Keratinocyte (primary cell): ENCODE data around the gene SPATA16. TPM values are rescaled to one million over a fixed set of nuclear protein-coding genes. Genes with fewer than 3 reads are reported as not detected.

Experiments
- DNase-seq: peaks from one replicate; pipeline ENCODE4 v3.0.0-alpha.2; 2011; ENCODE audit warnings: low read depth, missing footprints, low spot score
- FAIRE-seq: peaks from 2 replicates; lab custom pipeline; 2011; peaks lifted over from hg19 to GRCh38; lab: Jason Lieb, UNC
- H2AFZ ChIP-seq: 2 replicates; pipeline ENCODE4 v1.6.0; 2012; ENCODE audit warnings: low read length, control low read depth, inconsistent platforms; ENCODE audit not compliant: control insufficient read depth
- H3K27ac ChIP-seq: 2 replicates; pipeline ENCODE4 v1.5.1; 2011; ENCODE audit warnings: low read length; ENCODE audit not compliant: control insufficient read depth, insufficient read depth
- H3K27me3 ChIP-seq: 3 replicates; pipeline ENCODE4 v1.6.0; 2011; ENCODE audit warnings: low read length; ENCODE audit not compliant: control insufficient read depth, insufficient read depth; ENCODE audit errors: extremely low read depth
- H3K36me3 ChIP-seq, 2 experiments: 2 replicates in 1 of 2; 3 replicates in 1 of 2; pipeline ENCODE4 v1.5.1; 2011; ENCODE audit warnings: low read length in 2 of 2, mild to moderate bottlenecking in 1 of 2; ENCODE audit not compliant: control insufficient read depth in 2 of 2, insufficient read depth in 2 of 2; ENCODE audit errors: extremely low read depth in 1 of 2
- H3K4me1 ChIP-seq: 3 replicates; pipeline ENCODE4 v1.5.1; 2011; ENCODE audit warnings: low read length; ENCODE audit not compliant: control insufficient read depth, insufficient read depth; ENCODE audit errors: extremely low read depth
- H3K4me2 ChIP-seq: 3 replicates; pipeline ENCODE4 v1.6.0; 2011; ENCODE audit warnings: low read depth, low read length; ENCODE audit not compliant: control insufficient read depth, insufficient read depth; ENCODE audit errors: extremely low read depth
- H3K4me3 ChIP-seq, 3 experiments: fragments of 200-600 bp in 1 of 3; sonication (generic) in 1 of 3; 2 replicates in 2 of 3; 3 replicates in 1 of 3; pipeline ENCODE4 v1.5.1; 2011 to 2016; ENCODE audit warnings: low read length in 3 of 3, mild to moderate bottlenecking in 3 of 3, control low read depth in 2 of 3, inconsistent platforms in 1 of 3, low read depth in 1 of 3, mixed read lengths in 1 of 3, mixed run types in 1 of 3, moderate library complexity in 1 of 3; ENCODE audit not compliant: control insufficient read depth in 2 of 3, insufficient read depth in 2 of 3; ENCODE audit errors: extremely low read depth in 1 of 3
- H3K79me2 ChIP-seq: 2 replicates; pipeline ENCODE4 v1.6.0; 2012; ENCODE audit warnings: low read length; ENCODE audit not compliant: control insufficient read depth, insufficient read depth
- H3K9ac ChIP-seq: 3 replicates; pipeline ENCODE4 v1.6.0; 2011; ENCODE audit warnings: low read length; ENCODE audit not compliant: control insufficient read depth, insufficient read depth; ENCODE audit errors: extremely low read depth
- H3K9me1 ChIP-seq: 3 replicates; pipeline ENCODE4 v1.6.0; 2011; ENCODE audit warnings: low read length; ENCODE audit not compliant: control insufficient read depth, insufficient read depth; ENCODE audit errors: extremely low read depth
- H3K9me3 ChIP-seq: 2 replicates; pipeline ENCODE4 v1.5.1; 2012; ENCODE audit warnings: low read depth, low read length; ENCODE audit not compliant: control insufficient read depth
- H4K20me1 ChIP-seq: 3 replicates; pipeline ENCODE4 v1.6.0; 2011; ENCODE audit warnings: low read length; ENCODE audit not compliant: control insufficient read depth, insufficient read depth; ENCODE audit errors: extremely low read depth
- EZH2 ChIP-seq: IDR thresholded peaks from one replicate; pipeline ENCODE4 v1.6.1; 2012; ENCODE audit warnings: inconsistent platforms, mild to moderate bottlenecking, low read length, moderate library complexity
- dilution Hi-C: fragments of 300-500 bp; cut with MboI; formaldehyde crosslinking; loops from one replicate; pipeline ENCODE4 v1.7.0; 2020; ENCODE audit warnings: low sequenced_read_pairs; ENCODE audit not compliant: extremely low pct_ligation_motif_present
- polyA plus RNA-seq, 5 experiments: library from polyadenylated mRNA; depleted of rRNA in 3 of 5; stranded (reverse) in 3 of 5; stranded (forward) in 1 of 5; unstranded in 1 of 5; fragments of >200 nt; gene quantifications; 1 replicate in 1 of 5; 2 replicates in 3 of 5; 3 replicates in 1 of 5; pipeline versions ENCODE4 v1.2.1 to v1.2.3, GENCODE V29; 2011 to 2012; ENCODE audit warnings: missing spikeins in 2 of 5, low read depth in 1 of 5, low replicate concordance in 1 of 5
- TF ChIP-seq, protein P1 (sequence below), 3 experiments: IDR thresholded peaks in 1 of 3; conservative IDR thresholded peaks in 1 of 3; optimal IDR thresholded peaks in 1 of 3; 2 replicates in 2 of 3; 3 replicates in 1 of 3; pipeline versions ENCODE3 to v1.5.1; 2011; ENCODE audit warnings: low read length in 3 of 3, mild to moderate bottlenecking in 3 of 3, moderate library complexity in 2 of 3, control low read depth in 1 of 3, inconsistent platforms in 1 of 3; ENCODE audit not compliant: insufficient read depth in 2 of 3; ENCODE audit errors: extremely low read depth in 1 of 3

Gene SPATA16
- polyA plus RNA-seq, 1 donor (not counting 4 experiments of a cell fraction or from before 2014, with no cell fraction given) = not detected

DNA sequence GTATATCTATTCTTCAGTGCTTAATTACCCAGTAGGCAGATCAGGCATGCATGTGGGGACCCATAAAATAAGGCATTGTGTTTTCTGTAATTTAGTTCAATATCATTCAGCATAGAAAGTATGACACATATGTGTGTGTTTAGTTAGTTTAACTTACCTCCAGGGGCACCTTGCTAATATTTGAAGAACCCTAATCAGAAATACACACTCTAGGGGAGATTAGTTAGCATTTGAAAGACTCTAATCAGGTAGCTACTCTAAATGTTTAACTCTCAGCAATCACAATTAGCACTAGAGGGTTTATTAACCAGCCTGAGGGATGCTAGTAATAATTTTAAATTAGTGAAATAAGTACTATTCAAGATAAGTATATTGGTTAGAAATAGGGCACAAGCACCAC lies 286.0 kb downstream of the SPATA16 start:
- TF ChIP-seq, protein P1, sequence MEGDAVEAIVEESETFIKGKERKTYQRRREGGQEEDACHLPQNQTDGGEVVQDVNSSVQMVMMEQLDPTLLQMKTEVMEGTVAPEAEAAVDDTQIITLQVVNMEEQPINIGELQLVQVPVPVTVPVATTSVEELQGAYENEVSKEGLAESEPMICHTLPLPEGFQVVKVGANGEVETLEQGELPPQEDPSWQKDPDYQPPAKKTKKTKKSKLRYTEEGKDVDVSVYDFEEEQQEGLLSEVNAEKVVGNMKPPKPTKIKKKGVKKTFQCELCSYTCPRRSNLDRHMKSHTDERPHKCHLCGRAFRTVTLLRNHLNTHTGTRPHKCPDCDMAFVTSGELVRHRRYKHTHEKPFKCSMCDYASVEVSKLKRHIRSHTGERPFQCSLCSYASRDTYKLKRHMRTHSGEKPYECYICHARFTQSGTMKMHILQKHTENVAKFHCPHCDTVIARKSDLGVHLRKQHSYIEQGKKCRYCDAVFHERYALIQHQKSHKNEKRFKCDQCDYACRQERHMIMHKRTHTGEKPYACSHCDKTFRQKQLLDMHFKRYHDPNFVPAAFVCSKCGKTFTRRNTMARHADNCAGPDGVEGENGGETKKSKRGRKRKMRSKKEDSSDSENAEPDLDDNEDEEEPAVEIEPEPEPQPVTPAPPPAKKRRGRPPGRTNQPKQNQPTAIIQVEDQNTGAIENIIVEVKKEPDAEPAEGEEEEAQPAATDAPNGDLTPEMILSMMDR (optimal IDR thresholded peaks at IDR 0.05 in 1 of 3, IDR thresholded peaks at IDR 0.05 in 1 of 3, conservative IDR thresholded peaks at IDR 0.05 in 1 of 3; ENCODE audit: extremely low read depth in 1 of 3, insufficient read depth in 2 of 3, low read length in 3 of 3) = no peak
- no peak for TF ChIP-seq EZH2
- Histone ChIP-seq H3K9ac (no peak overlapping the region), H3K9me1 (no peaks in the 10 kb centered on the region), H3K9me3 (no peaks in the 10 kb centered on the region), H3K79me2 (no peaks in the 10 kb centered on the region), H3K4me2 (no peak overlapping the region), H2AFZ (no peak overlapping the region), H3K4me3 (no peak overlapping the region), H3K4me1 (no peaks in the 10 kb centered on the region), H3K27ac (no peak overlapping the region), H3K36me3 (no peaks in the 10 kb centered on the region), H4K20me1 (no peaks in the 10 kb centered on the region), H3K27me3 (no peaks in the 10 kb centered on the region)
- no peak for DNase-seq
- no peak for FAIRE-seq
- dilution Hi-C loops = no loop called here

DNA sequence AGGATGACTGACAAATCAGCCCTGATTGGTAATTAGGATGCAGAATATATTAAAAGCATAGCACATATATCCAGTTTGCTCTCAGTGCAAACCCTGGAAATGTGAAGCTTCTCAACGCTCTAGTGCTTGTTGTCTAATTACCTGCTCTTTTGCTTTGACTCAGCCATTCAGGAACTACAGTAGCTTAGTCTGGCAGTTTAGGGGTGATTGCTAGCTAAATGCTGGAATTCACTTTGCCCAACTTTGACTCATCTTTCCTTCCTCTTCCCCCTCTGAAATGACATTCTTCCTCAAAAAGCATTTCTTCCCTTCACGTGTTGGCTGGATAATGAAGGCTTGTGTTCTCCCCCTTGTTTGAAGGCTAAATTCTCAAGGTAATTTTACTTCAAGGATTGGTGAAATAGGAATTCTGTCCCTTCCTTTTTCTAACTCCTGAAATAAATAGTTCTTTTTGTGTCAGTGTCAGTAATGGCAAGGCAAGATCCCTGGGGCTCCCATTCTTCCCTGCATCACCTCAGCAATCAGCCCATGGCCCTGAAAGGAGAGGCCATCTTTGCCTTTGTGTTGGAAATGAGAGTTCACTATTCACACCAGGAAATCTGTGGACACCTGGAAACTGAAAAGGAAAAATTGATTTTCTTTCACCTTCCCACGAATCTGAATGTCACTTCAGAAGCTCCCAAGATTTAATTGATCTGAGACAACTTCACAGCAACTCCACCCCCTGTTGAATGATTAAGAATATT lies 286.9 kb downstream of the SPATA16 start:
- Histone ChIP-seq H2AFZ (no peak overlapping the region), H3K4me1 (peaks cover 4% of the 10 kb centered on the region), H3K9me3 (no peaks in the 10 kb centered on the region), H3K27me3 (no peaks in the 10 kb centered on the region), H3K4me3 (no peak overlapping the region), H3K27ac (no peak overlapping the region), H3K79me2 (no peaks in the 10 kb centered on the region), H3K9me1 (no peaks in the 10 kb centered on the region), H3K4me2 (no peak overlapping the region), H3K36me3 (no peaks in the 10 kb centered on the region), H3K9ac (no peak overlapping the region), H4K20me1 (no peaks in the 10 kb centered on the region)
- FAIRE-seq = no peak
- DNase-seq = no peak
- dilution Hi-C loops = no loop called here
- TF ChIP-seq, protein P1 (optimal IDR thresholded peaks at IDR 0.05 in 1 of 3, IDR thresholded peaks at IDR 0.05 in 1 of 3, conservative IDR thresholded peaks at IDR 0.05 in 1 of 3; ENCODE audit: extremely low read depth in 1 of 3, insufficient read depth in 2 of 3, low read length in 3 of 3) = no peak
- no peak for TF ChIP-seq EZH2
